Sigmoid colon (tissue), 4 donors: ENCODE data around the gene MUC22.

Experiments used
- CTCF ChIP-seq, 4 experiments: fragments of 450-650 bp in 3 of 4; fragments of 200-600 bp in 1 of 4; IDR thresholded peaks; one replicate each; pipeline ENCODE4 v1.5.1; 2016 to 2019; ENCODE audit warnings: antibody characterized with exemption in 4 of 4, mild to moderate bottlenecking in 3 of 4, moderate library complexity in 2 of 4
- EP300 ChIP-seq, 4 donors: sonication (generic); formaldehyde crosslinking; IDR thresholded peaks; one replicate each; pipeline ENCODE4 v1.6.1; 2017; ENCODE audit warnings: antibody characterized with exemption in 4 of 4

GRCh38 chr6:31048099-31048498 lies 37.8 kb downstream of the MUC22 start:
- no peak for TF ChIP-seq CTCF (IDR thresholded peaks at IDR 0.05)
- no peak for TF ChIP-seq EP300 (IDR thresholded peaks at IDR 0.05)
